ENCODE results near the gene SH3BGRL3. TPM values are rescaled to one million over a fixed set of nuclear protein-coding genes. Genes with fewer than 3 reads are reported as not detected.
A peak's percentile ranks its signal among the peaks of the same experiment; 100 is the strongest.
"Not testable (repeated sequence)": the region's sequence is repeated elsewhere in the genome, so short reads cannot be mapped to it uniquely, and the experiment has no call there.

SH3BGRL3 gene
- total RNA-seq, 2 donors from 2014 or later, result 361 to 435 TPM

DNA sequence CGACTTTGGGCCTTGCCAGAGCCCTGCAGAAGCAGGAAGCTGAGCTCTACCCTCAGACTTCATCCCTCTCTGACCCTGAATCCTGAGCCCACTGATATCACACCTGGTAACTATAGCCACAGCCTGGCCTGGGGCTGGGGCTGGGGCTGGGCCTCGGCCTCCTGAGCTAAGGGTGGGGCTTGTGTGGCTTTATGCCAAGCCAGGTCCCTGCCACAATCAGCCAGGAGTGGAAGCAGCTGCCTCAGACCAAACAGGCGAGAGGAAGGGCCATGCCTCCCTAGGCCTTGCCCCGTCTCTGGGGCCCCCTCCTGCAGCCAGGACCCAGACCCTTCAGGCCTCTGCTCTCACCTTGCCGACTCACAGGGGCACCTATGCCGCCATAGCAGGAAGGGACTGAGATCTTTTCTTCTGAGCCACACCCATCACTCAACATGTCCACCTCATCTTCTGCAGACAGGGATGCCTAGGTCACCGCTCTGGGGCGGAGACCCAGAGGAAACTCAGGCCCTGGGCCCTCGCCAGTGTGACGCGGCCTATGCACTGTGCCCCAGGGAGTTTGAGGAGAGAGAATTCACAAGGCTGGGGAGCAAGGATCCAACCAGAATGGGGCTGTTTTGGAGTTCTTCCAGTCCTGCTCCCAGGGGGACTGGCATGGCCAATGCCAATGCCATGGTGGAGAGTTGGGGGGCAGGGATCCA, 20.8 kb downstream of the SH3BGRL3 start:
- no peaks in the 10 kb centered on the region for H3K9me3 ChIP-seq (ENCODE audit: control insufficient read depth, low read length, poor library complexity, severe bottlenecking)
- Mint-ChIP-seq H3K4me3 (no peak overlapping the region), H3K4me1 (peaks cover 20% of the 10 kb centered on the region), H3K36me3 (ENCODE audit: low read depth) (no peaks in the 10 kb centered on the region), H3K27ac (peak overlapping the region; percentile 67), H3K27me3 (no peaks in the 10 kb centered on the region)
- DNase-seq, result no peak
- no peak for ATAC-seq

DNA sequence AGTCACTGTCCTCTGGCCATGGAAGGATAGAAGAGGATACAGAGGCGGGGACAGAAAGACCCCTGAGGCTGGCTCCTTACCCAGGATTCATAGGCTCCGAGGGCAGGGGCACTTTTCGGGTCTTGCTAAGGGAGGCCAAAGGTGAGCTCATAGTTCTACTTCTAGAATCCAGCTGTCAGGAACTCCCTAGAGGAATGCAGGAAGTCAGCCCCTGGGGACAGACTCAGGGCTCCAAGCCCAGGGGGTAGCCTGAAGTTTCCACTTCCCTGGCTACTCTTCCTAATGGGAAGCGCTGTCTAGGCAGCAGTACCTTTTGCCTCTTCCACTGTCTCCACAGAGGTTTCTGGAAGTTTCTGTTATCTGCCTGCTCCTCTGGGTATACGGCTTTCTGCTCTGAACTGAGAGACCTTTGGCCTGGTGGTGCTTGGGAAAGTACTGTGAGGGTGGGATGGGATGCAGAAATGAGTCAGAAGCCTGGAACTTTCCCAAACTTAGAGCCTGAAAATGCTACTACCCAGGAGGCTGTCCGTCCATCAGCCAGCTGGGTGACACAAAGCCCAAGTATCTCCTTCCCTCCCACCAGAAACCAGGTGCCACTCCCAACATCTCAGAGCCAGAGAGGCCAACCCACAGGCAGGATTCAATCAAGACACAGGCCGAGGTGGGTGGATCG, 23.0 kb downstream of the SH3BGRL3 start:
- ATAC-seq (no peak), DNase-seq (no peak)
- no peaks in the 10 kb centered on the region for H3K27me3 Mint-ChIP-seq
- peaks cover 25% of the 10 kb centered on the region for H3K4me1 Mint-ChIP-seq
- H3K4me3 Mint-ChIP-seq, result no peak overlapping the region
- no peaks in the 10 kb centered on the region for H3K9me3 ChIP-seq (ENCODE audit: control insufficient read depth, low read length, poor library complexity, severe bottlenecking)
- H3K27ac Mint-ChIP-seq, result no peak overlapping the region
- H3K36me3 Mint-ChIP-seq (ENCODE audit: low read depth), result no peaks in the 10 kb centered on the region

DNA sequence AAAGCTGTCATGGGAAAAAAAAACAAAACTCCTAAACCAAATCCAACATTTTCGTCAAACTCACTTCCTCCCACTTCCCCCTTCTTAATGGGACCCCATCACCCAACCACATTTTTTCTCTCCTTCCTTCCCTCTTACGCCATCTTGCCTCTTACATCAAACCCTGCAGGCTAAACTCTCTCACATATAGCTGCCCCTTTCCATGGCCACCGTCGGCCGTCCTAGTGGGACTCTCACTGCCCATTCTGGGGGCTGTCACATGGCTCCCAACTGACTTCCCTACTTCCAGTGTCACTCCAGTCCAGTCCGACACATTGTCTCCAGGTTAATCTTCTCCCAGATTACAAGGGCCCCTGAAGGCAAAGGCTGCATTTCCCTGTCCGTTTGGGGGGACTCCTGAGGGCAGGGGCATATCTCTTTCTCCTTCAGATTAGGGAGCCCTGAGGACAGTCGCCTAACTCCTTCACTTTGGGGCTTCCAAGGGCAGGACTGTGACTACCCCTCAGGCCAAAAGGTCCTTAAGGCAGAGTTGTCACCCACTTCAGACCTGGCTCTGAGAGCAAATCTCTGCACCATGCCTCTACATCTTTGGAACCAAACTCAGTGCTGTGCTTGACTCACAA, 25.9 kb downstream of the SH3BGRL3 start:
- ATAC-seq, result no peak
- Mint-ChIP-seq H3K4me1 (peaks cover 26% of the 10 kb centered on the region), H3K27me3 (no peaks in the 10 kb centered on the region), H3K36me3 (ENCODE audit: low read depth) (no peaks in the 10 kb centered on the region), H3K27ac (peak overlapping the region; percentile 100), H3K4me3 (peak overlapping the region; percentile 99)
- no peak for DNase-seq
- no peaks in the 10 kb centered on the region for H3K9me3 ChIP-seq (ENCODE audit: control insufficient read depth, low read length, poor library complexity, severe bottlenecking)

DNA sequence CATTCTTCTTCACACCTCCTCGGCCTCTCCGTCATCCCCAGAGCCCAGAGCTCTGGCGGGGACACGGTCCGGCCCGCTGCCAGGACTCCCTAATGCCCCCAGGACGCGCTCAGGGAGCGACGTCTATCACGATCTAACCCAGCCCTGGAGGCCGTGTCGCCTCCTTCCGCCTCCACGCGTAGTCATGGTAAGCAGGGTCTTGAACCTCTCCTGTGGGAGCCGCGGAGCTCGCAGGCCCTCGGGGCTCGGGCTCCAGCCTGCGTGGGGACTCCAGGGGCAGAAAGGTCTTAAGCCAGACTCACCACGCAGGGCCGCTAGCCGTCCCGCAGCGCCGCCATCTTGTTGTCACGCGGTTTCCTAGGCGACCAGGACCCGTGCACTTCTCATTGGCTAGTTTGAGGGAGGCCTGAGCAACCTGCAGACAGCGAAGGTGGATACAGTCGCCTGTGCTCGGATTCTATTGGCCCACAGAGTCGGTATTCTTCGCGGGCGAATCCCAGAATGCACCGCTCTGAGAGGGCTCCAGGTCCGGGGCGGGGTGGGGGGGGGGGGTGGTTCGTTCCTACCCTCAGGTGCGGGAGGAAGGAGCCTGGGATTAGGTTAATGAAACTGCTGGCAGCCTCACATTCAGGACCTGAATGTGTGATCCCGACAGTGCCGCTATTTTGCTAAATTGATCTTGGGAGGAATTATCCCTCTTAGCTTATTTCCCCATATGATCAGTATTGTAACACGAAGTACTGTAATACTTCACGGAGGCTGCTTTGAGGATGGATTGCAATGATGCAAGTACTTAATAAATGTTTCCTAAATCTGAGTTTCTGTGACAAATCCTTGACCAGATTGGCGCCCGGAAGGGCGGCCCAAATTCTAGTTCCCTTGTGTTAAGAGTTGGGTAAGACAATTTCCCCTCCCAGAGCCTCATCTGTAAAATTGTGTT, 26.7 kb downstream of the SH3BGRL3 start, which contains the start of gene UBXN11:
Gene UBXN11 (minus strand): TSS at position 347 of the 940 bp plus-strand sequence. CDS start 3,753 bp downstream, outside the sequence.
- H3K4me3 Mint-ChIP-seq, result peak within 1 kb of the TSS; percentile 99
- peak within 1 kb of the TSS; percentile 100 for H3K27ac Mint-ChIP-seq
- no peaks in the 10 kb centered on the region for H3K27me3 Mint-ChIP-seq
- H3K4me1 Mint-ChIP-seq, result peaks cover 23% of the 10 kb centered on the region
- no peaks in the 10 kb centered on the region for H3K9me3 ChIP-seq (ENCODE audit: control insufficient read depth, low read length, poor library complexity, severe bottlenecking)
- ATAC-seq (peak; percentile 98), DNase-seq (peak; percentile 78 to 87 (median 80))
- H3K36me3 Mint-ChIP-seq (ENCODE audit: low read depth), result no peaks in the 10 kb centered on the region

DNA sequence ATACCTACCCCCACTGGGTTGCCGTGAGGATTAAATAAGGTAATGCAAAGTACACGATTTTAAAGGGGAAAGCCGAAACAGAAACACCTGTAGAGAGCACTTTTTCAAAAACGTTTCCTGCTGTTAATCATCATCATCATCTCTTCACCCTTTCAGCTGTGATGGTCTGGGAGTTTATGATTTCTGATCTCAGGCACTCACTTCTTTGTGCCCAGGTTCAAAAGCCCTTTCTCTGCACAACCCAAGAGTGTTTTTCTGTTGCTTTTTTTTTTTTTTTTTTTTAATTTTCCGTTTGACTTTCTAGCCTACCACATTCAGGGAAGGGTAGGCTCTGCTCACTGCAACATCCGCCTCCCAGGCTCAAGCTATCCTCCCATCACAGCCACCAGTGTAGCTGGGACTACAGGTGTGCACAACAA, 27.5 kb downstream of the SH3BGRL3 start:
- H3K27ac Mint-ChIP-seq, result peak overlapping the region; percentile 100

DNA sequence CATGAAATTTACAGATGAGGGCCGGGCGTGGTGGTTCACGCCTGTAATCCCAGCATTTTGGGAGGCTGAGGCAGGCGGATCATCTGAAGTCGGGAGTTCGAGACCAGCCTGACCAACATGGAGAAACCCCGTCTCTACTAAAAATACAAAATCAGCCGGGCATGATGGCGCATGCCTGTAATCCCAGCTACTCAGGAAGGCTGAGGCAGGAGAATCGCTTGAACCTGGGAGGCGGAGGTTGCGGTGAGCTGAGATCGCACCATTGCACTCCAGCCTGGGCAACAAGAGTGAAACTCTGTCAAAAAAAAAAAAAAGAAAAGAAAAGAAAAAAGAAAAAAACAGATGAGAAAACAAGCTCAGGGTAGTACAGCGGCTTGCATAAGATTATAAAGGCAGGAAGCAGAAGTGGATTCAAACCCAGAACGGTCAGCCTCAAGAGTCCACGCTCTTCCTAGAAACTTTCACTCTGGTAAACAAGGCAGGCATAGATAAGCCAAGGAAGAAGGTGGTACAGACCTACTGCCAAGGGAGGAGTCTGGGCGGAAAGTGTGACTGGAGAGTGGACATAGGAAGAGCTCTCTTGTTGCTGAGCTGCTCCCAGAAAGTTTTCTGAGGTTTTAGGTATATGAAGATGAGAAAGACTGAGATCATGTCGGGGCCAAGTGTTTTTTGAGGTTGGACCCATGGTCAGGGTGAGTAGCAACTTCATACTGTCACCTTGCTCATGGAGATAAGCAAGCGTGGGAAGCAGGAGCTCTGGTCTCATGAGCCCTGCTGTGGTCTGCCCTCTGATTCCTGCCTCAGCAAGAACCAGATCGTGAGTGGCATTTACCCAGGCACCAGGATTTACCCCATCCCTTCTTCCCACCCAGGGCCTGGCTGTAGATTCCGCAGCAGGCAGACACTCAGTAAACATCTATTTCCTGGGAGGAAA, 28.3 kb downstream of the SH3BGRL3 start:
- not testable (repeated sequence) for H3K36me3 Mint-ChIP-seq (ENCODE audit: low read depth); H3K27me3 Mint-ChIP-seq; H3K9me3 ChIP-seq (ENCODE audit: control insufficient read depth, low read length, poor library complexity, severe bottlenecking); ATAC-seq; DNase-seq
- Mint-ChIP-seq H3K4me1 (peaks cover 30% of the 10 kb centered on the region), H3K27ac (peak overlapping the region; percentile 100), H3K4me3 (peak overlapping the region; percentile 99)

More for the DNA sequence above, 27.5 kb downstream of the SH3BGRL3 start:
- peak overlapping the region; percentile 99 for H3K4me3 Mint-ChIP-seq
- H3K27me3 Mint-ChIP-seq, result no peaks in the 10 kb centered on the region
- DNase-seq (no peak), ATAC-seq (peak; percentile 17)
- no peaks in the 10 kb centered on the region for H3K9me3 ChIP-seq (ENCODE audit: control insufficient read depth, low read length, poor library complexity, severe bottlenecking)
- no peaks in the 10 kb centered on the region for H3K36me3 Mint-ChIP-seq (ENCODE audit: low read depth)
- peaks cover 28% of the 10 kb centered on the region for H3K4me1 Mint-ChIP-seq

DNA sequence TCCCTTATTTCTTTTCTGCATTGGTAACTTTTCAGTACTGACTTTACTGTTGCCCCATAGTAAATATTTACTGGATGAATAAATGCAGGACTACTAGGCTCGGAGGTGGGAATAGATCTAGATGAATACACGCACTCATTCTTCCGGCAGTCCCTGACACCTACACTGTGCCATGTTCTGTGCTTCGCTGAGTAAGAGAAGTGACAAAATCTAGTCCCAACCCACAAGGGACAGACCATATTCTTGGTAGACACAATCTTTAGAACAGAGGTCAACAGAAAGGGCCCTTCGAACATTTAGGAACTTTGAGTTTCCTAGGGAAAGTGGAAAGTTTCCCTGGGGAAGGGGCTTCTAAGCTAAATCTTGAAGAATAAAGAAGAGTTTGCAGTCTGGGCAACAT, 34.6 kb downstream of the SH3BGRL3 start:
- H3K4me1 Mint-ChIP-seq, result peaks cover 43% of the 10 kb centered on the region
- DNase-seq (no peak), ATAC-seq (no peak)
- H3K4me3 Mint-ChIP-seq, result peak overlapping the region; percentile 83
- no peaks in the 10 kb centered on the region for H3K27me3 Mint-ChIP-seq
- peak overlapping the region; percentile 89 for H3K27ac Mint-ChIP-seq
- peaks cover 5% of the 10 kb centered on the region for H3K36me3 Mint-ChIP-seq (ENCODE audit: low read depth)
- no peaks in the 10 kb centered on the region for H3K9me3 ChIP-seq (ENCODE audit: control insufficient read depth, low read length, poor library complexity, severe bottlenecking)

DNA sequence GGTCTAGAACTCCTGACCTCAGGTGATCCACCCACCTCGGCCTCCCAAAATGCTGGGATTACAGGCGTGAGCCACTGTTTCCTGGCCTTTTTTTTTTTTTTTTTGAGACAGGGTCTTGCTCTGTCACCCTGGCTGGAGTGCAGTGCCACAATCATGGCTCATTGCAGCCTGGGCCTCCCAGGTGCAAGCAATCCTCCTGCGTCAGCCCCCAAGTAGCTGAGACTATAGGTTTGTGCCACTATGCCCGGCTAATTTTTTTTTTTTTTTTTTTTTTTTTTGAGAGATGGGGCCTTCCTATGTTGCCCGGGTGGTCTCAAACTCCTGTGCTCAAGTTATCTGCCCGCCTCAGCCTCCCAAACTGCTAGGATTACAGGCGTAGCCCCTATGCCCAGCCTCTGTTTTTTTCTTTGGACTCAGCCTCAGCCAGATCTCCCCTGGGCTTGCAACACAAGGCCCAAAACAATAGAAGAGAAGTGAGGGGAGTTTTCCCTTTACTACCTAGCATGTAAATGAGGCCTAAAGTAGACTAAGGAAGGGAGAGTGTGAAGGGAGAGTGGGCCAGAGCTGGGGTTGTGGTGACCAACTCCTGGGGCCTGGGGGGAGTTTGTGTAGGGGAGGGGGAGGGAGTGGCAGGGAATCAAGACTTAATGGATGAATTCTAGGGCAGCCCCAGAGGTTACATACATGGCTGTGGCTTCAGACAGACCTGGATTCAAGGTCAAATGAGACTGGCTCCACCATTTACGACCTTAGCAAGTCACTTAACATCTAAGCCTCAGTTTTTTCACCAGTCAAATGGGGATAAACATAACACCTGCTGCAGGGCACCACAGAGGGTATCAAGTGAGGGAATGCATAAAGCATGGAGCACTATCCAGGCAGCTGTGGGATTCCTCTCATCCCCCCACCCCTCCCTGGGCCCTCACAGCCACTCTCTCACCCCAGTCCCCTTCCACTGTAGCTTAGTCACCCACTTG, 36.3 kb downstream of the SH3BGRL3 start:
- DNase-seq (no peak), ATAC-seq (no peak)
- Mint-ChIP-seq H3K27ac (peak overlapping the region; percentile 96), H3K36me3 (ENCODE audit: low read depth) (peaks cover 9% of the 10 kb centered on the region), H3K4me1 (peaks cover 53% of the 10 kb centered on the region), H3K4me3 (peak overlapping the region; percentile 83), H3K27me3 (no peaks in the 10 kb centered on the region)
- no peaks in the 10 kb centered on the region for H3K9me3 ChIP-seq (ENCODE audit: control insufficient read depth, low read length, poor library complexity, severe bottlenecking)

DNA sequence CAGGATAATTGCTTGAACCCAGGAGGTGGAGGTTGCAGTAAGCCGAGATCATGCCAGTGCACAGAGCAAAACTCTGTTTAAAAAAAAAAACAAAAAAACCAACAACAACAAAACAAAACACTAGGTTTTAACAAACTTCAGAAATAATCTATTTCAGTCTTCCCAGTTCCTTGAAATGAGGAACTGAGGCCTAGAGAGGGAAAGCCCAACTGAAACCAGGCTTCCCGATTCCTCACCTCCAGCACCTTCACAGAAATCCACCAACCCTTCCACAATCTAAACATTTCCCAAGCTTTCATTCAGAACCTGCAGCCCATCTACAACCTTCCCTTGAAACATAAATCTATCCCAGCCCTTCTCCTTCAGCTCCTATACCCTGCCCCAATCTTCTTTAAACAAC, 37.3 kb downstream of the SH3BGRL3 start:
- Mint-ChIP-seq H3K4me3 (peak overlapping the region; percentile 99), H3K4me1 (peaks cover 54% of the 10 kb centered on the region), H3K27ac (peak overlapping the region; percentile 96), H3K36me3 (ENCODE audit: low read depth) (peaks cover 14% of the 10 kb centered on the region), H3K27me3 (no peaks in the 10 kb centered on the region)
- DNase-seq, result no peak
- no peaks in the 10 kb centered on the region for H3K9me3 ChIP-seq (ENCODE audit: control insufficient read depth, low read length, poor library complexity, severe bottlenecking)
- ATAC-seq, result no peak

DNA sequence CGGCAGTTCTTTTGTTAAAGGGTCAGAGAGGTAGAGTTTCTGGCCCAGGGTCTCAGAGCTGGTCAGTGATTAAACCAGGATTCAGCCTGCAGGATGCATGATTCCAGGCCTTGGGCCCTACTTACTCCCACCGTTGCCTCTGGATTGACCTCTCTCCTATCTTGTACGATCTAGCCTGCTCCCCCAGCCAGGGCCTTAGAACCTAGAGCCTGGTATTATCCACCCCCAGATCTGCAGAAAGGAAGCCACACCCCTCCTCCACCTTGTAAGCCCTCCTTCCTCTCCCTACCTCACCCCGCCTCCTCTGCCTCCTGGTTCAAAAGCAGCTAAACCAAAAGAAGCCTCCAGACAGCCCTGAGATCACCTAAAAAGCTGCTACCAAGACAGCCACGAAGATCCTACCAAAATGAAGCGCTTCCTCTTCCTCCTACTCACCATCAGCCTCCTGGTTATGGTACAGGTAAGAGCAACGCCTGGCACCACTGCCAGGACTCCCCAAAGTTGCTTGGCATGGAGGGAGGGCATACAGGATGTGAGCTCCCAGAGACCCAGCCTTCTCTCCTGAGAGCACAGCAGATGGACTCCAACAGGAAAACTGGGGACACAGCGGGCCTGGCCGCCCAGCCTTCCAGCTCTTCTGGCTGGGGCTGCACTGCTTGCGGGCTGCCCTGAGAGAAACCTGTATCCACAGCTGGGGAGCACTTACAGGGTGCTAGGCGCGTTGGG, 37.9 kb downstream of the SH3BGRL3 start, which contains the start of gene CD52:
Gene CD52 (plus strand): TSS at position 347 of the 726 bp plus-strand sequence. CDS start 60 bp downstream, at position 407.
- Mint-ChIP-seq H3K4me1 (peaks cover 57% of the 10 kb centered on the region), H3K4me3 (peak within 1 kb of the TSS; percentile 99), H3K36me3 (ENCODE audit: low read depth) (peaks cover 15% of the 10 kb centered on the region)

More for the DNA sequence above, 37.9 kb downstream of the SH3BGRL3 start, which contains the start of gene CD52:
- ATAC-seq (peak; percentile 85), DNase-seq (peak; percentile 44 to 53 (median 51))
- Mint-ChIP-seq H3K27me3 (no peaks in the 10 kb centered on the region), H3K27ac (peak within 1 kb of the TSS; percentile 96)
- no peaks in the 10 kb centered on the region for H3K9me3 ChIP-seq (ENCODE audit: control insufficient read depth, low read length, poor library complexity, severe bottlenecking)

All from T-helper 17 cell (primary cell).